Skeletal muscle satellite cell (primary cell): Measurements from ENCODE around the gene ZNF511. TPM values are rescaled to one million over a fixed set of nuclear protein-coding genes. Genes with fewer than 3 reads are reported as not detected.

ENCODE experiments used
- H3K27me3 ChIP-seq: 2 replicates; pipeline ENCODE4 v1.7.0; 2013; ENCODE audit warnings: low read length; ENCODE audit not compliant: control insufficient read depth, insufficient read depth
- H3K36me3 ChIP-seq: 2 replicates; pipeline ENCODE4 v1.7.0; 2013; ENCODE audit warnings: mild to moderate bottlenecking, control low read depth, low read length; ENCODE audit not compliant: insufficient read depth
- H3K4me1 ChIP-seq: 2 replicates; pipeline ENCODE4 v1.7.0; 2013; ENCODE audit warnings: low read length; ENCODE audit not compliant: control insufficient read depth, insufficient read depth
- H3K4me2 ChIP-seq: 2 replicates; pipeline ENCODE4 v1.7.0; 2013; ENCODE audit warnings: mild to moderate bottlenecking, low read length
- H3K4me3 ChIP-seq: 2 replicates; pipeline ENCODE4 v1.7.0; 2013; ENCODE audit warnings: low read length
- H3K9ac ChIP-seq: 2 replicates; pipeline ENCODE4 v1.7.0; 2013; ENCODE audit warnings: mild to moderate bottlenecking, low read depth, low read length, moderate library complexity
- H3K9me3 ChIP-seq: replicated peaks from 2 replicates; pipeline ENCODE4 v1.7.0; 2013; ENCODE audit warnings: mild to moderate bottlenecking, control low read depth, low read length
- small RNA-seq: library from RNA; depleted of rRNA; stranded (forward); fragments of <200 nt; gene quantifications from one replicate; pipeline ENCODE3, GENCODE V24; 2012

Gene ZNF511

GRCh38 chr10:133359972-133360610, 51.4 kb downstream of the ZNF511 start:
- Histone ChIP-seq H3K9me3 (no peaks in the 10 kb centered on the region), H3K4me3 (no peak overlapping the region), H3K9ac (no peak overlapping the region), H3K4me2 (no peak overlapping the region), H3K36me3 (peaks cover 24% of the 10 kb centered on the region), H3K4me1 (peaks cover 17% of the 10 kb centered on the region), H3K27me3 (no peaks in the 10 kb centered on the region)

- Histone ChIP-seq H3K9me3 (no peaks in the 10 kb centered on the region), H3K27me3 (no peaks in the 10 kb centered on the region), H3K4me1 (peaks cover 15% of the 10 kb centered on the region), H3K36me3 (peaks cover 36% of the 10 kb centered on the region), H3K4me2 (no peak overlapping the region), H3K9ac (no peak overlapping the region), H3K4me3 (no peak overlapping the region)
Observed at GRCh38 chr10:133361227-133361626, 52.5 kb downstream of the ZNF511 start.

- no peak overlapping the region for H3K4me2 ChIP-seq
- H3K27me3 ChIP-seq, result no peaks in the 10 kb centered on the region
- H3K4me1 ChIP-seq, result peaks cover 8% of the 10 kb centered on the region
- H3K36me3 ChIP-seq, result peaks cover 38% of the 10 kb centered on the region
- H3K9me3 ChIP-seq, result no peaks in the 10 kb centered on the region
- no peak overlapping the region for H3K4me3 ChIP-seq
- no peak overlapping the region for H3K9ac ChIP-seq
Observed at GRCh38 chr10:133361773-133362441, 53.2 kb downstream of the ZNF511 start.

Small RNAs within 50 kb of the gene (small RNA-seq; reads per million reads assigned to genes)
- gene BANF1P2, result not detected
